ENCODE results near the gene CXorf66. TPM values are rescaled to one million over a fixed set of nuclear protein-coding genes. Genes with fewer than 3 reads are reported as not detected.
"Not testable (repeated sequence)": the region's sequence is repeated elsewhere in the genome, so short reads cannot be mapped to it uniquely, and the experiment has no call there.

The CXorf66 gene
- total and polyA plus RNA-seq, 2 of the 13 experiments (the other 11 are each of a cell fraction or from before 2014, with no cell fraction given): not detected

DNA sequence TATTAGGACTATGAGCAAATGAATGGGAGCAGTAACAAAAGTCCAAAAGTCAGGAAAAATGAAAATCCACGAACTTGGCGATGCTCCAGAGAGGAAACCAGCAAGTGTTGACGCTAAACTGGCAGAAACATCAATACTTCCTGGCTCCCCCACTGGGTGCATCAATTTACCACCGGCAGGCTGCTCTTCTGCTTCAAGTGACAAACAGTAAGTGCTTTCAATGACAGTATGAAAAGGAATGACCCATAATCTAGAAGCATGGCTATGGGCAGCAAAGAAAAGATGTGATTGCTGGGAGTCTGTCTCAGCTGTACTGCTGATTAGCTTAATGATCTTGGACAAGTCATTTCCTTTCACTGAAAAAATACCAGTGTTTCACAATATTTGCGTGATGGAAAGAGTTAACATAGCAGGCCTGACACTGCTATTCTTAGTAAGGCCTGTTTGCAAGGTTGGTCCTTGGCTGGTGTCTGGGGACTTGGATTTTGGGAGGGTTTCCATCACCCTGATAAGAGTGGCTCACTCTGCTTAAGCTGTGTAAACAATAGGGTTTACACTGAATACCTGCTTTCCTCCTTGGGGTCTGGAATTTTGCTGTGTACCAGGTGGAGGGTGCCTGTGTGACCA lies 41.1 kb downstream of the CXorf66 start:
- Histone ChIP-seq H3K9ac (ENCODE audit: insufficient read depth, low read depth, low read length) (no peak overlapping the region), H3K27ac (ENCODE audit: extremely low read length, insufficient read depth, low read length) (no peak overlapping the region), H2AFZ (ENCODE audit: low read length) (no peak overlapping the region), H3K79me2 (ENCODE audit: insufficient read depth, low read length) (peaks cover 41% of the 10 kb centered on the region), H3K4me2 (ENCODE audit: low read depth, low read length) (no peak overlapping the region), H3K27me3 (ENCODE audit: control insufficient read depth in 1 of 2, insufficient read depth in 2 of 2, low read length in 2 of 2) (no peaks in the 10 kb centered on the region), H3K4me1 (ENCODE audit: insufficient read depth, low read length) (peaks cover 22% of the 10 kb centered on the region), H3K9me3 (ENCODE audit: low read length) (no peaks in the 10 kb centered on the region), H4K20me1 (ENCODE audit: insufficient read depth, low read length) (no peaks in the 10 kb centered on the region), H3K36me3 (replicated peaks in 1 of 2; ENCODE audit: control insufficient read depth in 1 of 2, insufficient read depth in 2 of 2, low read length in 2 of 2) (no peaks in the 10 kb centered on the region), H3K4me3 (replicated peaks in 1 of 3; ENCODE audit: insufficient read depth in 1 of 3, low read depth in 2 of 3, low read length in 3 of 3) (no peak overlapping the region)
- DNase-seq (ENCODE audit: low spot score) (no peak), FAIRE-seq (no peak), ATAC-seq (no peak)
- 75% methylated on average over 4 of the region's 5 CpGs for WGBS (ENCODE audit: low lambda C conversion rate)
- intact Hi-C loops (cut with micrococcal nuclease; ENCODE audit: unreplicated experiment): no loop called here
- ChIA-PET CTCF (ENCODE audit: low intra/inter-chr PET ratio, low total read pairs) (no interaction called here), POLR2A (no interaction called here)
- BruUV-seq (replicated peaks): no TSS peak
- in situ Hi-C loops (cut with HindIII; ENCODE audit: extremely low pct_ligation_motif_present, low pct_unique_long_range_greater_than_20kb): no loop called here
- TF ChIP-seq POLR2AphosphoS2 (IDR thresholded peaks at IDR 0.05; ENCODE audit: low read depth, low read length) (no peak), CEBPB (IDR thresholded peaks at IDR 0.05; ENCODE audit: borderline replicate concordance, low read depth, low read length) (0 out of 2 replicates have a peak, but pooled peaks have one; percentile 11)

DNA sequence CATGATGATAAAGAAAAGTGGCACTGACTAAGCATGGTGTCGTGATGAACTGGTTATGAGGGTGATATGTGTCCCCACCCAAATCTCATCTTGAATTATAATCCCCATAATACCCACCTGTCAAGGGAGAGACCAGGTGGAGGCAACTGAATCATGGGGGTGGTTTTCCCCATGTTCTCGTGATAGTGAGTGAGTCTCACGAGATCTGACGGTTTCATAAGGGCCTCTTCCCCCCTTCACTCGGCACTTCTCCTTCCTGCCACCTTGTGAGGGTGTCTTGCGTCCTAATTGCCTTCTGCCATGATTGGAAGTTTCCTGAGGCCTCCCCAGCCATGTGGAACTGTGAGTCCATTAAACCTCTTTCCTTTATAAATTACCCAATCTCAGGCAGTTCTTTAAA lies 44.2 kb downstream of the CXorf66 start:
- in situ Hi-C loops (cut with HindIII; ENCODE audit: extremely low pct_ligation_motif_present, low pct_unique_long_range_greater_than_20kb); H3K4me3 ChIP-seq (replicated peaks in 1 of 3; ENCODE audit: insufficient read depth in 1 of 3, low read depth in 2 of 3, low read length in 3 of 3); H3K27ac ChIP-seq (ENCODE audit: extremely low read length, insufficient read depth, low read length); intact Hi-C loops (cut with micrococcal nuclease; ENCODE audit: unreplicated experiment); H3K4me2 ChIP-seq (ENCODE audit: low read depth, low read length); FAIRE-seq; ATAC-seq; DNase-seq (ENCODE audit: low spot score); H3K36me3 ChIP-seq (replicated peaks in 1 of 2; ENCODE audit: control insufficient read depth in 1 of 2, insufficient read depth in 2 of 2, low read length in 2 of 2); H4K20me1 ChIP-seq (ENCODE audit: insufficient read depth, low read length); H2AFZ ChIP-seq (ENCODE audit: low read length); CTCF ChIA-PET (ENCODE audit: low intra/inter-chr PET ratio, low total read pairs); H3K9ac ChIP-seq (ENCODE audit: insufficient read depth, low read depth, low read length); H3K9me3 ChIP-seq (ENCODE audit: low read length); BruUV-seq (replicated peaks); H3K27me3 ChIP-seq (ENCODE audit: control insufficient read depth in 1 of 2, insufficient read depth in 2 of 2, low read length in 2 of 2): not testable (repeated sequence)
- POLR2A ChIA-PET: interaction anchor here (1.3 kb wide), 1 partner anchor 12 kb away, joined by 4 read pairs; the partner anchor contains the start of gene ATP11C
- Histone ChIP-seq H3K4me1 (ENCODE audit: insufficient read depth, low read length) (peaks cover 16% of the 10 kb centered on the region), H3K79me2 (ENCODE audit: insufficient read depth, low read length) (peaks cover 18% of the 10 kb centered on the region)
- WGBS (ENCODE audit: low lambda C conversion rate): 82% methylated on average over 2 of the region's 6 CpGs
